ENCODE results near the gene ZBED1.

DNA sequence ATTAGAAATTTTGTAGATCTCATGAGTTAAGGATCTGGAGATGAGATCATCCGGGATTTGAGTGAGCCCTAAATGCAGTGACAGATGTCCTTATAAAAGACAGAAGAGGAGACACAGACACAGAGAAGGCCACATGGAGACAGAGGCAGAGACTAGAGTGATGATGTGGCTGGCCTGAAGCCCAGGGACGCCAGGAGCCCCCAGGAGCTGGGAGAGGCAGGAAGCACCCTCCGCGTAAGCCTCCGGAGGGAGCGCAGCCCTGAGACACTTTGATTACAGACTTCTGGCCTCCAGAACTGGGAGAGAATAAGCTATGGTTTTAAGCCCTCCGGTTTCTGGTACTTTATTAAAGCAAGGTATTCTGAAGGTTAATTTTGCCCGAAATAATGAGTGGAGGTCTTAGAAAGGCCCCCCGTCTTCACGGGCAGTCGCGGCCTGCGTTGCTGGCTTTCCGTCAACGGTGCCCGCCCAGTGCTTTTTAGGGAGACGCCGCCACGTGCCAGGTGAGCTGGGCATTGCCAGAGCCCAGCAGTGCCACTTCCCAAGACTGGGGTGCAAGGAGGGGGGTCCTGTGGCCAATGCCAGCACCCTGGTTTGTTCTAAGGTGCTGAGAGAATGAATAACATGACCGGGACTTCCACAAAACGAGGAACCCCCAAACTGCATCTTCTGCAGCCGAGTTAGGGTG lies 8.1 kb downstream of the ZBED1 start:
- TF ChIP-seq TEAD4 (IDR thresholded peaks at IDR 0.05) (no peak), EP300 (IDR thresholded peaks at IDR 0.05; ENCODE audit: borderline replicate concordance) (no peak)
